HCT116 (cell line): ENCODE measurements around the gene TP53RK. TPM values are rescaled to one million over a fixed set of nuclear protein-coding genes. Genes with fewer than 3 reads are reported as not detected.

ENCODE experiments used
- ATAC-seq: fragments of 200-7000 bp; cut with Tn5 transposase; 2 replicates; pipeline ENCODE4 v1.9.1; 2020; ENCODE audit warnings: mild to moderate bottlenecking, moderate library complexity
- BruUV-seq: library from RNA; stranded (reverse); fragments of 400-500 nt; replicated peaks from 2 replicates; lab custom pipeline; 2021; lab: Mats Ljungman, UMichigan
- CTCF ChIA-PET: fragments of 300-600 bp; sonication (Branson Sonifier 250); formaldehyde crosslinking; loops from one replicate; lab custom pipeline; 2021; ENCODE audit warnings: antibody characterized with exemption; lab: Charles Lee
- POLR2A ChIA-PET: fragments of 300-600, 350-600 bp; sonication (Branson Sonifier 250); formaldehyde crosslinking; loops from one replicate; lab custom pipeline; 2021; ENCODE audit warnings: antibody characterized with exemption; lab: Charles Lee
- RAD21 ChIA-PET, 2 experiments: fragments of 300-600 bp; sonication (Branson Sonifier 250); formaldehyde crosslinking; loops; one replicate each; lab custom pipeline; 2023; ENCODE audit warnings: low total read pairs in 2 of 2; ENCODE audit not compliant: uncharacterized antibody in 2 of 2, unreplicated experiment in 2 of 2, low non-redundant PET in 1 of 2; lab: Charles Lee
- DNase-seq: peaks from one replicate; pipeline ENCODE4 v3.0.0-alpha.2; 2010; ENCODE audit warnings: low read depth, low spot score
- H2AFZ ChIP-seq: fragments of 200-600 bp; shearing (Covaris generic), sonication (generic); 2 replicates; pipeline ENCODE4 v1.6.1; 2017; ENCODE audit warnings: low read depth, mixed run types, mixed read lengths, antibody characterized with exemption, low read length; ENCODE audit not compliant: poor library complexity, severe bottlenecking
- H3K27ac ChIP-seq: 2 replicates; pipeline ENCODE4 v1.5.1; 2012; ENCODE audit warnings: low read depth, low read length
- H3K27me3 ChIP-seq: fragments of 200-600 bp; sonication (generic); 2 replicates; pipeline ENCODE4 v1.6.1; 2016; ENCODE audit warnings: mixed run types, low read length, mixed read lengths; ENCODE audit not compliant: insufficient read depth
- H3K36me3 ChIP-seq, 2 experiments: fragments of 200-500 bp in 1 of 2; fragments of 200-600 bp in 1 of 2; sonication (Bioruptor generic) in 1 of 2; sonication (generic) in 1 of 2; 2 replicates each; pipeline versions ENCODE4 v1.5.1 to v1.6.1; 2014 to 2016; ENCODE audit warnings: low read length in 2 of 2, inconsistent platforms in 1 of 2, mixed read lengths in 1 of 2, mixed run types in 1 of 2; ENCODE audit not compliant: insufficient read depth in 2 of 2, control insufficient read depth in 1 of 2
- H3K4me1 ChIP-seq, 2 experiments: fragments of 200-600 bp in 1 of 2; sonication (generic) in 1 of 2; 2 replicates each; pipeline versions ENCODE4 v1.5.1 to v1.6.1; 2012 to 2017; ENCODE audit warnings: low read length in 2 of 2, inconsistent platforms in 1 of 2, mild to moderate bottlenecking in 1 of 2, mixed read lengths in 1 of 2, mixed run types in 1 of 2, moderate library complexity in 1 of 2; ENCODE audit not compliant: insufficient read depth in 2 of 2, control insufficient read depth in 1 of 2
- H3K4me2 ChIP-seq: fragments of 200-600 bp; sonication (generic); 2 replicates; pipeline ENCODE4 v1.6.1; 2017; ENCODE audit warnings: mixed run types, low read length, mixed read lengths
- H3K4me3 ChIP-seq, 2 experiments: fragments of 200-600 bp in 1 of 2; sonication (generic) in 1 of 2; replicated peaks in 1 of 2; 2 replicates each; pipeline ENCODE4 v1.5.1; 2011 to 2016; ENCODE audit warnings: low read length in 2 of 2, control low read depth in 1 of 2, low read depth in 1 of 2, mild to moderate bottlenecking in 1 of 2, mixed read lengths in 1 of 2, mixed run types in 1 of 2
- H3K79me2 ChIP-seq: fragments of 200-600 bp; sonication (generic); 2 replicates; pipeline ENCODE4 v1.6.1; 2017; ENCODE audit warnings: mild to moderate bottlenecking, mixed run types, low read length, moderate library complexity, mixed read lengths; ENCODE audit not compliant: insufficient read depth
- H3K9ac ChIP-seq: fragments of 200-600 bp; sonication (generic); 2 replicates; pipeline ENCODE4 v1.6.1; 2016; ENCODE audit warnings: low read length, mixed read lengths
- H3K9me2 ChIP-seq: fragments of 200-600 bp; sonication (generic), shearing (Covaris generic); 2 replicates; pipeline ENCODE4 v1.6.1; 2017; ENCODE audit warnings: mixed run types, mild to moderate bottlenecking, moderate library complexity; ENCODE audit not compliant: insufficient read depth
- H3K9me3 ChIP-seq, 2 experiments: fragments of 200-500 bp in 1 of 2; fragments of 200-600 bp in 1 of 2; sonication (Bioruptor generic) in 1 of 2; sonication (generic) in 1 of 2; 2 replicates each; pipeline ENCODE4 v1.6.1; 2014 to 2017; ENCODE audit warnings: low read length in 2 of 2, mixed read lengths in 2 of 2, inconsistent platforms in 1 of 2, low read depth in 1 of 2, mild to moderate bottlenecking in 1 of 2, mixed run types in 1 of 2, moderate library complexity in 1 of 2; ENCODE audit not compliant: control insufficient read depth in 1 of 2, insufficient read depth in 1 of 2
- H4K20me1 ChIP-seq: fragments of 200-600 bp; sonication (generic), shearing (Covaris generic); 2 replicates; pipeline ENCODE4 v1.6.1; 2017; ENCODE audit warnings: mixed run types, mild to moderate bottlenecking, moderate library complexity; ENCODE audit not compliant: insufficient read depth
- CEBPB ChIP-seq: IDR thresholded peaks from 2 replicates; pipeline ENCODE4 v1.6.1; 2012; ENCODE audit warnings: low read depth
- CTCF ChIP-seq, 3 experiments: fragments of 200-600 bp in 1 of 3; sonication (generic) in 1 of 3; IDR thresholded peaks in 2 of 3; conservative IDR thresholded peaks in 1 of 3; 2 replicates each; pipeline ENCODE4 v1.5.1; 2012 to 2017; ENCODE audit warnings: low read depth in 2 of 3, low read length in 2 of 3, antibody characterized with exemption in 1 of 3, borderline replicate concordance in 1 of 3, control low read depth in 1 of 3, mild to moderate bottlenecking in 1 of 3, mixed read lengths in 1 of 3, mixed run types in 1 of 3, moderate library complexity in 1 of 3; ENCODE audit not compliant: insufficient read depth in 1 of 3
- ELF1 ChIP-seq: IDR thresholded peaks from 2 replicates; pipeline ENCODE4 v1.6.1; 2012; ENCODE audit warnings: low read depth, borderline replicate concordance
- POLR2AphosphoS5 ChIP-seq: IDR thresholded peaks from 2 replicates; pipeline ENCODE4 v1.6.1; 2011; ENCODE audit warnings: mild to moderate bottlenecking, low read depth, low read length, moderate library complexity
- RAD21 ChIP-seq: IDR thresholded peaks from 2 replicates; pipeline ENCODE4 v1.6.1; 2012; ENCODE audit warnings: low read depth, mild to moderate bottlenecking
- SIN3A ChIP-seq: IDR thresholded peaks from 2 replicates; pipeline ENCODE4 v1.6.1; 2012; ENCODE audit warnings: low read depth
- SP1 ChIP-seq: IDR thresholded peaks from 2 replicates; pipeline ENCODE4 v1.6.1; 2012; ENCODE audit warnings: low read depth
- YY1 ChIP-seq: IDR thresholded peaks from 2 replicates; pipeline ENCODE4 v1.6.1; 2011; ENCODE audit warnings: low read length, low read depth, moderate library complexity, mild to moderate bottlenecking; ENCODE audit not compliant: insufficient replicate concordance; ENCODE audit errors: extremely low read depth
- intact Hi-C: fragments of 100-400 bp; cut with micrococcal nuclease; formaldehyde crosslinking; loops from 2 replicates; pipeline ENCODE4 v1.10.0; 2022
- total RNA-seq: library from RNA; stranded (reverse); gene quantifications from one replicate; pipeline ENCODE4 v1.2.1, GENCODE V29; 2021; ENCODE audit not compliant: unreplicated experiment

TP53RK gene
- total RNA-seq, 1 experiment from 2014 or later = 9.2 TPM

GRCh38 chr20:46690219-46691106 lies 1.2 kb upstream of the TP53RK start:
- H3K9ac ChIP-seq = peak overlapping the region; percentile 54
- H3K36me3 ChIP-seq = peaks cover 9 to 13% of the 10 kb centered on the region in 2 experiments; a peak in 3 of 4 replicates
- ChIA-PET RAD21 (no interaction called here), POLR2A (no interaction called here), CTCF (interaction anchor here (1.2 to 1.6 kb wide), 3 partner anchors 9 to 62 kb away, joined by 3 to 6 read pairs (median 5); no protein-coding TSS in a partner anchor)
- H2AFZ ChIP-seq = no peak overlapping the region
- no peaks in the 10 kb centered on the region for H3K27me3 ChIP-seq
- peaks cover 34% of the 10 kb centered on the region for H3K79me2 ChIP-seq
- H3K4me2 ChIP-seq = peak overlapping the region; percentile 77
- BruUV-seq = no TSS peak
- H3K27ac ChIP-seq = no peak overlapping the region
- H3K9me2 ChIP-seq = no peaks in the 10 kb centered on the region
- H3K9me3 ChIP-seq = no peaks in the 10 kb centered on the region; a peak in 1 of 4 replicates
- H3K4me1 ChIP-seq = peaks cover 13 to 20% of the 10 kb centered on the region in 2 experiments
- H3K4me3 ChIP-seq = peak overlapping the region; percentile 48 to 57
- ATAC-seq (no peak), DNase-seq (no peak)
- intact Hi-C loops = no loop called here
- no peaks in the 10 kb centered on the region for H4K20me1 ChIP-seq
- no peak for TF ChIP-seq YY1
- no peak for TF ChIP-seq CTCF (IDR thresholded peaks at IDR 0.05 in 2 of 3, conservative IDR thresholded peaks at IDR 0.05 in 1 of 3; ENCODE audit: borderline replicate concordance in 1 of 3, insufficient read depth in 1 of 3, low read depth in 2 of 3, low read length in 2 of 3)
- TF ChIP-seq CEBPB = no peak
- no peak for TF ChIP-seq SP1

GRCh38 chr20:46689754-46690085 lies 476 bp upstream of the TP53RK start:
- BruUV-seq = no TSS peak
- intact Hi-C loops = no loop called here
- H4K20me1 ChIP-seq = no peaks in the 10 kb centered on the region
- H3K79me2 ChIP-seq = peaks cover 38% of the 10 kb centered on the region
- H3K27ac ChIP-seq = peak overlapping the region; percentile 96
- H2AFZ ChIP-seq = no peak overlapping the region
- H3K36me3 ChIP-seq = peaks cover 9 to 18% of the 10 kb centered on the region in 2 experiments
- peak; percentile 40; the same call in 1 of the 2 replicates for TF ChIP-seq POLR2AphosphoS5
- no peak for TF ChIP-seq RAD21
- TF ChIP-seq ELF1 = peak; percentile 38
- TF ChIP-seq SIN3A = peak; percentile 31; the same call in 1 of the 2 replicates
- RAD21 ChIA-PET = no interaction called here
- H3K4me2 ChIP-seq = peak overlapping the region; percentile 77
- H3K9me2 ChIP-seq = no peaks in the 10 kb centered on the region
- peaks cover 13 to 20% of the 10 kb centered on the region in 2 experiments for H3K4me1 ChIP-seq
- DNase-seq = no peak
- no peak for ATAC-seq
- no peaks in the 10 kb centered on the region; a peak in 1 of 4 replicates for H3K9me3 ChIP-seq
- no peaks in the 10 kb centered on the region for H3K27me3 ChIP-seq
- POLR2A ChIA-PET = interaction anchor here (0.6 kb wide), 1 partner anchor 9 kb away, joined by 3 read pairs; no protein-coding TSS in a partner anchor
- H3K9ac ChIP-seq = peak overlapping the region; percentile 54
- CTCF ChIA-PET = interaction anchor here (1.2 to 1.6 kb wide), 3 partner anchors 10 to 63 kb away, joined by 3 to 6 read pairs (median 5); no protein-coding TSS in a partner anchor
- H3K4me3 ChIP-seq = peak overlapping the region; percentile 48 to 57
